GM12875 (cell line): Measurements from ENCODE around the gene SLC44A4.
"Not testable (repeated sequence)": the region's sequence is repeated elsewhere in the genome, so short reads cannot be mapped to it uniquely, and the experiment has no call there.

Source experiments
- H3K4me3 ChIP-seq: one replicate; pipeline ENCODE4 v1.5.1; 2011; ENCODE audit warnings: low read depth, low read length, control low read depth
- TF ChIP-seq, protein P1 (sequence below): IDR thresholded peaks from 2 replicates; pipeline ENCODE4 v1.5.1; 2011; ENCODE audit warnings: low read depth, mild to moderate bottlenecking, control low read depth, inconsistent platforms, low read length, moderate library complexity, borderline replicate concordance; ENCODE audit not compliant: insufficient read depth

Gene SLC44A4

DNA sequence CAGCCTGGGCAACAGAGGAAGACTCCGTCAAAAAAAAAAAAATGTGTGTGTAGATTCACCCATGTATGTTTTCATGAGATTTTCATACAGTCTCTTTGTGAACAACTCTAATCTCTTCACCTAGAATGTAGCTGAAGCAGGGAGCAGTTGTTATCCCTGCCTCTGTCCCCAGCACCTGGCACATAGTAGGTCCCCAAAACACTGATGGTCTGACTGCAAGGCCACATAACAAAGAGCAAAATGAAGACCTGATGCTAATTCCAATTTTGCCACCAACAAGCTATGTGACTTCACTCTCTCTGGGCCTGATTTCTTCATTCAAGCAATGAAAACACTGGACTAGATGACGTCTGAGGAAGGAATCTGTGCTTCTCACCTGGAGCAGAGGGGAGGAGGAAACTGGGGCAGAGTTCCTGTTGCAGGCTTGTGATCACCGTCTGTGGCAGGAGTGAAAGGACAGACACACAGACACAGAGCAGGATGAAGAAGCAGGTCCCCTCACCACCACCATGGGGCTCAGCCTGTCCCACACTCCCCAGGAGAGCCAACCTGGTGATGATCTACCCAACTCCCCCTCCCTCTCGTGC lies 4.6 kb downstream of the SLC44A4 start:
- no peak overlapping the region for H3K4me3 ChIP-seq
- TF ChIP-seq, protein P1, sequence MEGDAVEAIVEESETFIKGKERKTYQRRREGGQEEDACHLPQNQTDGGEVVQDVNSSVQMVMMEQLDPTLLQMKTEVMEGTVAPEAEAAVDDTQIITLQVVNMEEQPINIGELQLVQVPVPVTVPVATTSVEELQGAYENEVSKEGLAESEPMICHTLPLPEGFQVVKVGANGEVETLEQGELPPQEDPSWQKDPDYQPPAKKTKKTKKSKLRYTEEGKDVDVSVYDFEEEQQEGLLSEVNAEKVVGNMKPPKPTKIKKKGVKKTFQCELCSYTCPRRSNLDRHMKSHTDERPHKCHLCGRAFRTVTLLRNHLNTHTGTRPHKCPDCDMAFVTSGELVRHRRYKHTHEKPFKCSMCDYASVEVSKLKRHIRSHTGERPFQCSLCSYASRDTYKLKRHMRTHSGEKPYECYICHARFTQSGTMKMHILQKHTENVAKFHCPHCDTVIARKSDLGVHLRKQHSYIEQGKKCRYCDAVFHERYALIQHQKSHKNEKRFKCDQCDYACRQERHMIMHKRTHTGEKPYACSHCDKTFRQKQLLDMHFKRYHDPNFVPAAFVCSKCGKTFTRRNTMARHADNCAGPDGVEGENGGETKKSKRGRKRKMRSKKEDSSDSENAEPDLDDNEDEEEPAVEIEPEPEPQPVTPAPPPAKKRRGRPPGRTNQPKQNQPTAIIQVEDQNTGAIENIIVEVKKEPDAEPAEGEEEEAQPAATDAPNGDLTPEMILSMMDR: no peak

DNA sequence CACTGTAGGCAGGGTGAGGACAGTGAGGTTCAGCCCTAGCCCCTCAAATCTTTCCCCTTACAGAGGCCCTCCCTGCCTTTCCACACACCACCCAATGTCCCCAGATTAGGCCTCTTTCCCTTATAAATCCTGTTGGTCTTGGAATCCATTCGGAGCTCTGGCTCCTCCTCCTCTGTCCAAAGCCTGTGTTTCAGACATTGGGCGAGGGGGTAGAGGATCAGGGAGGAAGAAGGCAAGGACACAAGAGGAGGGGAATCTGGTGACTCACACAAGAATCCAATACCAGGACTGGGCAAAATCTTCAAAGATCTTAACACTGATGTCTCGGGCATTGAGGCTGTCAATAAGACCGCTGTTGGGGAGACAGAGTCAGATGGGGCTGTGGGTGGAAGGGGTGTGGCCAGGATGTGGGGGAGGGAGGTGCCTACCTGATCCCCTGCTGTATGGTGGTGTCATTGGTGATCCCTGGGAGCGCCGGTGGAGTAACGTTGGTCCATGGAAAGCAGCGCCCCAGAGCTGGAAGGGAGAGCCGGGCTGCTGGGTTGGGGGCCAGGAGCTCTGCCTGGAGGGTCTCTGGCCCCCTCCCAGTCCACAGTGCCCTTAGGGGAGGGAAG lies 7.6 kb downstream of the SLC44A4 start:
- H3K4me3 ChIP-seq: no peak overlapping the region

DNA sequence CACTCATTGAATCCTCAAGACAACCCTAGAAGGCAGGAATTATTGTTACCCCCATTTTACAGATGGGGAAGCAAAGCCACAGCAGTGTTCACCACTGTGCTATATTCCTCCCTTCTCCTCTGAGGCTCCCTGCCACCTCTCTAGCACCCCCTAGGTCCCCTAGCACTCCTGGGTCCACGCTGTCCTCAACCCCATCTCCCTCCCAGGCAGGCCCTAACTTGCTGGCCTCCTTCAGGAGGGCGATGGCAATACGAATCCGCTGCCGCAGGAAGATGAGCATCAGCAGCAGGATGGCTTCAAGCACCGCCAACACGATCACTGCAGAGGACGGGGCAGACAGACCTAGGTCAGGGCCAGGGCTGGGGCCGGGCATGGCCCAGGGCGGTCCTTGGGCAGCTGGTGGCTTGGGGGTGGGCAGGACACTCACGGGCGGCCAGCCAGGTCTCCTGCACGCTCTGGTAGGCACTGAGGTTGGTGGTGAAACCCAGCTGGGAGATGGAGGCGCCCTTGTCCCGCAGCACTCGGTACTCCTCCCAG lies 8.3 kb downstream of the SLC44A4 start:
- TF ChIP-seq, protein P1: no peak
- no peak overlapping the region for H3K4me3 ChIP-seq

More for the DNA sequence above, 7.6 kb downstream of the SLC44A4 start:
- TF ChIP-seq, protein P1: no peak

DNA sequence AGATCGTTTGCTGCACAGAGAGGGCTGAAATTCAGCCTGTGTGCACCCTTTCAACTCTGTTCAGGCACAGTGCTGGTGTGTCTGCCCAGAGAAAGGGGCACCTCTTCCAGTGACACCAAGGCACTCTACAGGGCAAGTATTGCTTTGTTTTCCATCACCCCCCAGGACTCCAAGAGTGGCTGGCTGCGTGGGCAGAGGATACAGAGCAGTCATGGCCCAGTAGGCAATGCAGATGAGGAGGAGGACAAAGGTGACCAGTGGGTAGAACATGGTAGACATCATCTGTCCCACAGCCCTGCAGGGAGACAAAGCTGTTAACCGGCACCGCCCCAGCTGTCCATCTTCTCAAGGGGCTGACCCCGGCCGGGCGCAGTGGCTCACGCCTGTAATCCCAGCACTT lies 9.5 kb downstream of the SLC44A4 start:
- TF ChIP-seq, protein P1: no peak

DNA sequence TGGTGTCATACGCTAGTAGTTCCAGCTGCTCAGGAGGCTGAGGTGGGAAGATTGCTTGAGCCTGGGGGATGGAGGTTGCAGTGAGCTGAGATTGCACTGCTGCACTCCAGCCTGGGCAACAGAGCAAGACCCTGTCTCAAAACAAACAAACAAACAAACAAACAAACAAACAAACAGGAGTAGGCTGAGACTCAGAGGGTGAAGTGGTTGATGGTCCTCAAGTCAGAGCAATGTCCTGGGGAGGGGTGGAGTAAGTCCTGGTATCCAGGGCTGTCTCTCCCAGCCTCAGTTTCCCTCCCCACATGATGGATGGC lies 10.2 kb downstream of the SLC44A4 start:
- H3K4me3 ChIP-seq: not testable (repeated sequence)

More for the DNA sequence above, 9.5 kb downstream of the SLC44A4 start:
- H3K4me3 ChIP-seq: no peak overlapping the region

DNA sequence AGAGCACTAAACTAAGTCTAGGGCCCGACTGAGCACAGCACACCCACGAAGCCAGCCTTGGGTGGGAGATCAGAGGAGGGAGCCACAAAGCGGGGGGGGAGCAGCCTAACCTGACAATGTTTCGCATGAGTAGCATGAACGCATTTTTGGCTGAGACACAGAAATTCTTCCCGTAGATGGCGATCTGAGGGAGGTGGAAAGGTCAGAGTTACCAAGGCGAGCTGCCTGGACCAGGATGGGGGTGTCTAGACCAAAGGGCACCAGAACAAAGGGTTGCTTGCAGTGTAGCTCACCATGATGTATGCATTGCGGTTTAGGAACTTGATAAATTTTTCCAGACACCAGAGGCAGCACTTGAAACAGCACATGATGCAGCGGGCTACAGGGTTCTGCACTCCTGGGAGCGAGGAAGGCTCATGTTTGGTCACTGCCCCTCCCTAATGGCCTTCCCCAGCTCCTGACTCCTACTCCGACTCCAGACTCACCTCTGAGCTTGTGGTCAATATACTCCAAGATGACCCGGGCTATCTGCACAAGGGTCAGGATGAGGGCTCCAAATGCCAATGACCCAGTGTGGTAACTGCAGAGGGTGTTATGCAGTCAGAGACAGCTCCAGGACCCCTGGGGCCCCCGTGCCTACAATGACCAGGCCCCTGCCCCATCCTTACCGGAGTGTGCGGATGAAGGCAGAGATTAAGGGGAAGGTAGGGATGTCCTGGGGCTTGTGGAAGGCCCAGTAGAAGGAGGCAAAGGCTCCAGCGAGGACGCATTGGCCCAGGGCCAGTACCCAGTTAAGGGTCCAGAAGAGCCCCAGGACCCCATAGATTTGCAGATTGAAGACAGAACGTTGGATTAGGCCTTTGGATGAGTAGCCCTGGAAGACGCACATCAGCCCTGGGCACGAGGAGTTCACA lies 13.3 kb downstream of the SLC44A4 start:
- TF ChIP-seq, protein P1: no peak
- no peak overlapping the region for H3K4me3 ChIP-seq

DNA sequence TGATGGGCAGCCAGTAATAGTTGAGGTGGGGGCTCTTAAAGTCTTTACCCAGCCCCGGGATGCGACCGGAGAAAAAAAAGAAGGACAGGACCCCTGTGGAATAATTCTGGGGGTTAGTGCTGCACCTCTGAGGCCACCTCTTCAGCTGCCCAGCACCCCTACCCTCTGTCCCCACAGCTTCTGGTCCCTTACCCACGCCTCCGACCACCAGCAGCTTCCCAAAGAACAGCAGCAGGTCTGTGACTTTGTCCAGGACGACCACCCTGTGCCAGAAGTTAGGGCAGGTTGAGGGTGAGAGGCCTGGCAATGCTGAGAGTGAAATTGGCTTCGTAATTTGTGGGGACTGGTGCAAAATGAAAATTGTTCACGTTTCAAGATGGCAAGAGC lies 14.0 kb downstream of the SLC44A4 start:
- TF ChIP-seq, protein P1: no peak
- no peak overlapping the region for H3K4me3 ChIP-seq

DNA sequence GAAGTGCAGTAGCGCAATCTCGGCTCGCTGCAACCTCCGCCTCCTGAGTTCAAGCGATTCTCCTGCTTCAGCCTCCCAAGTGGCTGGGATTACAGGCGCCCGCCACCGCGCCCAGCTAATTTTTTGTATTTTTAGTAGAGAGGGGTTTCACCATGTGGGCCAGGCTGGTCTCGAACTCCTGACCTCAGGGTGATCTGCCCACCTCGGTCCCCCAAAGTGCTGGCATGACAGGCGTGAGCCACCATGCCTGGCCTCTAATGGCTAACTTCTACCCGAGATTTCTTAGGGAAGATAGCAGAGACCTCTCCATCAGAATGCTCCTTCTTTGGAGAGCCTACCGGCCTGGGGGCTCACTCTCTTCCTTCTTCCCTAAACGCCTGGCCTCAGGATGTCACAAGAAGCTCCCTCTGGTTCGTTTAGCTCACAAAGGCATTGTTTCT lies 14.7 kb downstream of the SLC44A4 start:
- peak overlapping the region; percentile 43 for H3K4me3 ChIP-seq
